Erythroblast (primary cell): Measurements from ENCODE around the gene EME2.
"Not testable (repeated sequence)": the region's sequence is repeated elsewhere in the genome, so short reads cannot be mapped to it uniquely, and the experiment has no call there.

Source experiments
- DNase-seq, 2 experiments: peaks; one replicate each; lab custom pipeline; 2025; lab: John Stamatoyannopoulos, UW
- GATA1 ChIP-seq: IDR thresholded peaks from 2 replicates; pipeline ENCODE4 v1.6.1; 2011; ENCODE audit warnings: low read depth, mild to moderate bottlenecking, control low read depth, low read length, moderate library complexity
- POLR2A ChIP-seq: IDR thresholded peaks from 2 replicates; pipeline ENCODE4 v1.6.1; 2011; ENCODE audit warnings: mild to moderate bottlenecking, low read length

EME2 gene

DNA sequence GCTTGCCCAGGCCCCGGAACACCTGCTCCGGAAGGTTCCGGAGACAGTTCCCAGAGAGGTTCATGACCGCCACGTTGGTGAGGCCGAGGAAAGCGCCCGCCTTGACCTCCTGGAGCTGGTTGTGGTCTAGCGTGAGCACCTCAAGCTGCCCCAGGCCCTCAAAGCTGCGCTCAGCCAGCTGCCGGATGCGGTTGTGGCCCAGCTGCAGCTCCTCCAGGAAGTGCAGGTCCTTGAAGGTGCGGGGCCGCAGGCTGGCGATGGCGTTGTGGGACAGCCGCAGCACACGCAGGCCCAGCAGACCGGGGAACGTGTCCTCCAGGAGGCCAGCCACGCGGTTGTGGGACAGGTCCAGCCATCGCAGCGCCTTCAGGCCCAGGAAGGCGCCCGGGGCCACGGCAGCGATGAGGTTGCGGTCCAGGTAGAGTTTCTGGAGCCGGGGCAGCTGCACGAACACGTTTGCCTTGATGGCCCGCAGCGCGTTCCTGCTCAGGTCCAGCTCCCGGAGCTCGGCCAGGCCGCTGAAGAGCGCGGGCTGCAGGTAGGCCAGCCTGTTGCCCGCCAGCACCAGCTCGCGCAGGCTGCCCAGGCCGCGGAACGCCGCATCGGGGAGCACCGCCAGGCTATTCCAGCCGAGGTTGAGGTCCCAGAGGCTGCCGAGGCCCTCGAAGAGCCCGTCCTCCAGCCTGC is 18.8 kb downstream of the EME2 start:
- DNase-seq, result no peak
- no peak for TF ChIP-seq GATA1
- no peak for TF ChIP-seq POLR2A

DNA sequence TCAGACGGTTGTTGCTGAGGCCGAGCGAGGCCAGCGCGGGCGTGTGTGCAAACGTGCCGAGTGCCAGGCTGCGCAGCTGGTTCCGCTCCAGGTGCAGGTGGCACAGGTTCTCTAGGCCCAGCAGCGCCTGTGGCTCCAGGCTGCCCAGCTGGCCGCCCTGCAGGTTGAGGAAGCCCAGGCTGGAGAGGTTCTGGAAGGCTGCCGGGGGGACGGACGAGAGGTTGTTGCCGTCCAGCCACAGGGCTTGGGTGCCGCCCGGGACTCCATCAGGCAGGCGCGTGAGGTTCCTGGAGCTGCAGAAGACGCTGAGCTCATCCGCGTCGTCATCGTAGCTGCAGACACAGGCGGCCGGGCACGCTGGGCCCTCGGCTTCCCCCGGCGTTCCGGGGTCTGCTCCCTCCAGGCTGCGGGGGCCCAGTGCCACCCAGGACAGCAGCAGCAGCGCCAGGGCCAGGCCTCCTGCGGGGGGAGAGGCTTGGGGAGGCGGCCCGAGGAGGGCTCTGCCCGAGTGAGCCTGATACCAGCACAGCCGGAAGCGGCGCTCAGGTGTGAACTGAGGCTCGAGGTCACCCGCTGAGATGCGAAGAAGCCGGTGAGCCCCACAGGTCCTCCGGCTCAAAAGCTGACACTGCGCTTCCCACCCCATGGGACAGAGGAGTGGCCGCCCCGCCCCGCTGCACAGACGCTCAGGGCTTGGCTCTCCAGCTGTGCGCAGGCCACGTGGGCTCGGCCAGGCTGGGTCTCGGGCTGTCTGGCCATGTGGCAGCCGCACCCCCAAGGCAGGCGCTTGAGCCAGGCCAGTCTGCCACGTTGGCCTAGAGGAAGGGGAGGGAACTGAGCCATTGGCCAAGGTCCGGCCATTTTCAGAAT is 19.6 kb downstream of the EME2 start:
- no peak for TF ChIP-seq GATA1
- no peak for TF ChIP-seq POLR2A
- no peak for DNase-seq

DNA sequence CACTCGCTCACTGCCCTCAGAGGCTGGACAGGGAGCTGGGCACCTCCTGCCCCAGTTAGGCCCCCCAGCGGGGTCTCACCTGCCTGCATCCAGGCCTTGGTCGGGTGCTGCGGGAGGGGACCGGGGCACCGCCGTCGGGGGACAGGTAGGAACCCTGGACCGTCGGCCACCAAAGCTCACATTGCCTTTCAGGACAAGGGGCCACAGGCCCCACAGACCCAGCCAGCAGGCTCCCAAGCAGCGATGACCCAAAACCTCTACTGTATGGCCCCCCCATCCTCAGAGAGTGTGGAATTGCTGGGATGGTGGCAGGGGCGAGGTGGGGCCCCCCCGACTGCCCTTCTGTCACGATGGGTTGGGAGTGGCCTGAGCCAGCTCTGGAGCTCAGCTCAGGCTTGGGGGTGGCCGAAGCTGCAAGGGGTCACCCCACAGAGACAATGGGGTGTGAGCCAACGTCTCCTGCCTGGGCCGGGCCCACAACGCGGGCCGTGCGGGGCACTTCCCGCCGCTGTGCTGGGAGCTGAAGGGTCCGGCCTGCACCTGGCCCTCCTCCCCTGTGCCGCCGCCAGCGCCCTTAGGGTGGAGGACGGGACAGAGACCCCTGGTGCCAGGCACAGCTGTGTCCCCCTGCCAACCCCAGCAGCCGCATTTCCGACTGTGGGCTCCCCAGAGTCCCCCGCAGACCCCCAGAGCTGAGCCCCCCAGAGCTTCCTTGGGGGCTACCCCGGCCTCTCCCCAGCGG is 20.4 kb downstream of the EME2 start:
- TF ChIP-seq GATA1 (no peak), POLR2A (no peak)
- no peak for DNase-seq

DNA sequence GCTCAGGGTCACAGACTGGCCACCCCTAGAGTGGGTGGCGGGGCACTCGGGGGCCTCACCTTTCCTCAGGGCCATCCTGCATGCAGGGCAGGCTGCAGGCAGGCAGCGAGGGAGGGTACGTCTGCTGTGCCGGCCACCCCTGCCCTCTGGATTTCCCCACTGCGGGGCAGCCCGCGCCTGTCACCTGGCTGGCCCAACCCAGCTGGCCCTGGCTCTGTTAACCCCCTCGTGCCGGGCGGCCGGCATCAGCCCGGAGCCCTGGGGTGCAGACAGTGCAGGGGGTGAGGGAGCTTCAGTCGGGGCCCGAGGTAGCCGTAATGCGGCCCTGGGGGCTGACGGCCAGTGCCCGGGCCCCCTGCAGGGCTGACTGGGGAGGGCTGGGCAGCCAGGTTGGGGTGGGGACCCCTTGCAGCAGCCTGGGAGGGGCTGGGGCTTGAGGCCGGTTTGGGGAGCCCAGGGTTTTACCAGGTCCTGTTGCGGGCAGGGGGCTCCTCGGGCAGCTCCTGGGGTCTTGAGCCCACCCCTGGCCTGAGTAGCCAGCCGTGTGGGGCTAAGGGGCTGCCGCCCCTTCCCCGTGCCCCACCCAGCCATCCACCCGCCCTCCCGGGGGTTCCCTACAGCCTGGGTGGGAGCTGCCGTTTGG is 21.1 kb downstream of the EME2 start, which contains the start of gene IGFALS:
IGFALS (minus strand) TSS at position 128 of the 643 bp plus-strand sequence; CDS start at position 75, 53 bp downstream.
- TF ChIP-seq POLR2A (no peak), GATA1 (no peak)
- DNase-seq, result no peak

DNA sequence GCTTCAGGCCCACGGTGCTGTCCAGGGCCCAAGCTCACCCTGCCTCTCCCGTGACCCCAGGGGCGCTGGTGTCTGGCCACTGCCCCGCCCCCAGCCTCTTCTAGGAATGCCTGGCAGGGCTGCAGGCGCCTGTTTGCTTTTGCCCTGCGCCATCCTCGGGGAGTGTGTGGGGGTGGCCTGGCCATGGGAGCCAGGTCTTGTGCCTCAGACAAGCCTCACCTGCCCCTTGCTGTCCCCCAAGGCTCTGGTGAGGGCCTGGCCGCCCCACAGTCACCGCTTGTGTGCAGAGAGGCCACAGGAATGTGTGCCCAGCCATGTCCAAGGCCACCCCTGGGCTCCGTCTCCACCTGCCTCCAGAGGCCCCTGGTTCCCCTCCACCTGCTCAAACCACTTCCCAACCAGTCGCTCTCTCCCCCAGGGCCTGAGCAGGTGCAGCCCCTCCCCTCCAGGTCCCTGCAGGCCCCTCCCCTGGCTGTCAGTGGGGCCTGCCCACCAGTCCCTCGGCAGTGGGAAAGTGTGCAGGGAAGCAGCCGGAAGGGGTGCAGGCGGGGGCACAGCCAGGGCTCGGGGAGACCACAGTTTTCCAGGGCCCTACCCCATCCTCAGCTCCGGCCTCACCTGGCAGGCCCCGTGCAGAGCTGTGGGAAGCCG is 21.7 kb downstream of the EME2 start:
- no peak for DNase-seq
- no peak for TF ChIP-seq GATA1
- no peak for TF ChIP-seq POLR2A

DNA sequence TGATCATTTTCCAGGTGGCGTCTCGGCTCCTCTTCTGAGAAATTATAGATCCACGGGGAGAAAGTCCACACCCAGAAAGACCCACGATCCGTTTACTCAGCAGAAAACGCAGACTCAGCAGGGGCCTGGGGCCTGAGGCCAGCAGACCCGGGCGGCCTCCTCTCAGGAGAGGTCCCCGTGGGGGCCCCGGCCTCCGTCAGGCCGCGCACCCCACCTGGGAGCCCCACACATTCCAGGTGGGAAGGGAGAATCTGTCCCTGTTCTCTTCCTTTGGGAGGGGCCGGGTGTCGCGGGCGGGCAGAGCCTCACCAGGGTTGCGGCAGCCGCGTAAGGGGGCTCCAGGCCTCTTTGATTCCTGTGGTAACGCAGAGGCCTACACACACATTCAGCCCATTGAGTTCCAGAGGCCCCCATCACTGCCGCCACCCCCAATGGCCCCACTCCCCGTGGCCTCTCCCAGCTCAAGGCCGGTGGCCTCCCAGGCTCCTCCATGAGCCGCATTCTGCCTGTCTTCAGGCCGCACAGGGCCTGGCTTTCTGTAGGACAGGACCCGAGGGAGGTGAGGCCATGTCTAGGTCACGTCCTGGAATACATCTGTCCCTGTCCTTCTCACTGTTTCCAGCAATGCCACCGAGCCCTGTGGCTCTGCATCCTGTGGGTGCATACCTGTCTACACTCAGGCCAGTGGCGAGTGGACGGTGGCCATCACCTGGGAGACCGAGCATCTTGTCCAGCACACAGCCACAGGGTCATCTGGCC is 22.5 kb downstream of the EME2 start:
- TF ChIP-seq POLR2A, result no peak
- TF ChIP-seq GATA1, result no peak
- no peak for DNase-seq

DNA sequence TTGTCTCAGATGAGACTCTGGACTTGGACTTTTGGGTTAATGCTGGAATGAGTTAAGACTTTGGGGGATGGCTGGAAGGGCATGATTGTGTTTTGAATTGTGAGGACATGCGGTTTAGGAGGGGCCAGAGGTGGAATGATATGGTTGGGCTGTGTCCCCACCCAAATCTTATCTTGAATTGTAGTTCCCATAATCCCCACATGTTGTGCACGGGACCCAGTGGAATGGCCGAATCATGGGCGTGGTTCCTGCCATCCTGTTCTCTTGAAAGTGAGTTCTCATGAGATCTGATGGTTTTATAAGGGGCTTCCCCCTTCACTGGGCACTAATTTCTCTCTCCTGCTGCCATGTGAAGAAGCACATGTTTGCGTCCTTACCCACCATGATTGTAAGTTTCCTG is 26.7 kb downstream of the EME2 start:
- DNase-seq, result not testable (repeated sequence)

DNA sequence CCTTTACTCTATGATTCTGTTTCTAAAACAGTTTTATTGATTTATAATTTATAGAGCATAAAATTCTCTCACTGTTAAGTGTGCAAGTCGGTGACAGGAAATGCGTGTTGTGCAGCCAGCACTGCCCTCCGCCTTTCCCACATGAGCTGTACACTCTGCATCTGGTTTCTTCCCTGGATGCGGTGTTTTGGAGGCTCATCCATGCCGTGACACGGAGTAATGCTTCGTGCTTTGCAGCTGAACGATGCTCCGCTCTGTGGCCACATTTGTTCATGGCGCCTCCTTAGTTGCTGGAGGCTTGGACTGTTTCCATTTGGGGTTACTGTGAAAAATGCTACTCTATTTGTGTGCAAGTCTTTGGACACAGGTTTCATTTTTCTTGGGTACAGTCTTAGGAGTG is 28.1 kb downstream of the EME2 start:
- no peak for DNase-seq
- TF ChIP-seq POLR2A (no peak), GATA1 (no peak)

DNA sequence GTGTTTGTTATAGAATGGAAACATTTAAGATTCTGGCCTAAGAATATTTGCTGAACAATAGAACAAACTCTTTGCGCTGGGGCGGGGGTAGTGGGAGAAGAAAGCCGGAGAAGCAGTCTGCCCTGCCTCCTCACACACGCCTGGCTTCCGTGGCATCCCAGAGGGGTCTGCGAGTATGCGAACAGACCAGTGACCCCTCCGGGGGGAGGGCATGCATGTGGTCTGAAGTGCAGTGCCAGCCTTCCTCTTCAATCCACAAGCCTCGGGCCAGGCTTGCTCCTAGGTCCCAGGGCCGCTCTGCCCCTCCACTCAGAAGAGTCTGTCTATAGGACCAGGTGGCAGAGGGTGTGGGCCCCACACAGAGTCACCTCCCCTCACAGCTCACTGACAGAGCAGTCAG is 35.0 kb downstream of the EME2 start:
- DNase-seq, result no peak
- TF ChIP-seq POLR2A, result no peak
- no peak for TF ChIP-seq GATA1

DNA sequence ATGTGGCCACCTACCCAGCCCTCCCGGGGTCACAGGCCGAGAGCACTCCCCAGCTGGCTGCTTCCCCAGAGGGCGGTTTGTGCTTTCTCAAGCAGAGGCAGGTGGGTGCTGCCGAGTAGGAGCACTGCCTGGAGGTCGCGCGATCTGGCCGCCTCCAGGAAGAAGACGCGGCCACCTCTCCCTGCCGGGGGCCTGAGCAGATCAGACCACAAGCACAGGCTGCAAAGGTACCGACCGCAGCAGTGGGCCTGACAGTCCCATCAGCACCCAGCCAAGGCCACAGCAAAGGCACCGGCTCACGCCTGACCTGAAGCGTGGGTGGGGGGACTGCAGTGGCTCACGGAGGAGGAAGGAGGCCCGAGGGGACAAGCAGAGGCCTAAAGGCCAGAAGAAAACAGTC is 36.1 kb downstream of the EME2 start:
- no peak for DNase-seq
- TF ChIP-seq POLR2A (no peak), GATA1 (no peak)

DNA sequence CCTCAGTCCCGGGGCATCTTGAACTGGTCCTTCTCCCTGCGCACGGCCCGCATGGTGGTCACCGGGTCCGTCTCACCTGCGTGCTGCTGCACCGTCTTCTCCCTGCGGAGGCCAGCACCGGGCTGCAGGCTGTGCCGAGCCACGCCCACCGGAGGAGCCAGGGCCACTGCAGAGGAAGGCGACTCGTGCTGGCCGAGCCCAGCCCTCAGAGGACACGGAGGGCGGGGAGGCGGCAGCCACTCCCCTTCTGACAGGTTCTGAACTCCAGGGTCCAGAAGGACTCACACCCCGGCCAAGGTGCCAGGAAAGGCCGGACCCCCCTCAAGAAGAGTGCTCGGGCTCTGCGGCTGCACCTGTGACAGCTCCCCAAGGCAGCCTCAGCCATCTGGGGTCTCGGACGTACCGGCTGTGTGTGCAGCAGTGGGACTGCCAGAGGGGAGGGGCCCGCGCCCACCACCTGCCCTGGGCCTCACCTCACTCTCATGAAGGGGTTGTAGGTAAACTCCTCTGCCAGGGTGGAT is 36.7 kb downstream of the EME2 start:
- DNase-seq, result no peak
- no peak for TF ChIP-seq GATA1
- no peak for TF ChIP-seq POLR2A

DNA sequence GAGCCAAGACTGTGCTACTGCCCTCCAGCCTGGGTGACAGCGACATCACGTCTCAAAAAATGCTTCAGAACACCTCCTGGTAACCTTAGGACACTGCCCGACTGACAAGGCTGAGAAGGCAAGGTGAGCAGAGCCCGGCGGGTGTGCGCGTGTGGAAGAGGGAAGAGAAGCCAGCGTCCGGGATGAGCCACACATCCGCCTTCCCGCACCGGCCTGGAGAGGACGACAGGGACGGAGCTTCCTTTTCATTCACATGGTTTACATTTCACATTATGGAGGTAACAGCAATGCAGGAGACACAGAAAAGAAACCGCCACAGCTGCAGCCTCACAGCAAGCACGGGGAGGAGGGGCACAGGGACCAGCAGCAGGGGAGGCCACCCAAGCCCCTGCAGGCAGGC is 37.5 kb downstream of the EME2 start:
- DNase-seq, result no peak
- TF ChIP-seq GATA1 (no peak), POLR2A (no peak)
